HG03064 (cell line): ENCODE data around the gene KCNK16.
A peak's percentile ranks its signal among the peaks of the same experiment; 100 is the strongest.

ENCODE experiments used
- ATAC-seq: cut with Tn5 transposase; IDR thresholded peaks from one replicate; pipeline ENCODE4 v1.9.1; 2021; ENCODE audit warnings: low read depth; ENCODE audit not compliant: unreplicated experiment

Gene KCNK16

DNA sequence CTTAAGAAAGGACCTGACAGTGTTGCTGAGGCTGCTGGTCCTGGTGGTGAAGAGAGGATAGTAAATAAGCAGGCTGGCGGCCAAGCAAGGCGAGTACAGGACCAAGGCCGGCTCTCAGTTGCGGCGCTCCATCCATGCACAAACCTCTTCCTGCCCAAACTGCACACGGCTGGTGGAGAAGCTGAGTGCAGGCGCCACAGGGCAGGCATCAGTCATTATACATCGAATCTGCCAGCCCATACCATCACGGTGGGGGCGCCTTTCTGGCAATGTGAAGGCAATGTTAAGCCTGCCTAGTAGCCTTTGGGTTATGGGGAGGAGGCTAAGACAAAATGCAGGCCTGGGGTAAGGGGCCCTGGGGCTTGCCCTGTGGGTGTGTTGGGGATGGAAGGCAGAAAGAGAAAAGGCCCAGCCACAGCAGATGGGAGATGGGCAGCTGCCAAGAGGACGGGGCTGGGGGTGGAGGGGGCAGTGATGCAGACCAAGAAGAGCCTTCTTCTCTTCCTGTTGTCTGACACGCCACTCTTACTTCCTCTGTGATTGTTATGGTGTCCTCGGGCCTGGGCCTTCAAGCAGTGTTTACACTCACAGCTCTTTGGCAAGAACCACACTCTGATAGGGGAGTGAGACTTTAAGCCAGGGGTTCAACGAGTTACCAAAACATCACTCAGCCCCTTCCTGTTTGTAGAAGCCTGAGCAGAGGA lies 20.3 kb upstream of the KCNK16 start:
- no peak for ATAC-seq

DNA sequence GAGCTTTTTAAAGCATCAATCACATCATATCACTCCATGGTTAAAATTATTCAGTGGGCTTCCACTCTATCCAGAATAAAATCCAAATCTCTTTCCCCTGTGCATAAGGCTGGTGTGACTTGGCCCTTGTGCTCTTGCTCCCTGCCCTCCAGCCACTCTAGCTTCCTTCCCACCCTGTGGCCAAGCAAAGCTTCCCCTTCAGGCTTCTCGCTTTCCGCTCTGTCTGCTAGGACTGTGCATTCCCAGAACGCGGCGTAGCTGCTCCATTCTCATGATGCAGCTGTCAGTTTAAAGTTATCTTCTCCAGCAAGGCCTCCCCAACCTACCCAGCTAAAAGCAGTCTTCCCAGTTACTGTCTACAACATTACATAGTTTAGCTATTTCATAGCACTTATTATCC lies 19.4 kb upstream of the KCNK16 start:
- ATAC-seq: no peak

DNA sequence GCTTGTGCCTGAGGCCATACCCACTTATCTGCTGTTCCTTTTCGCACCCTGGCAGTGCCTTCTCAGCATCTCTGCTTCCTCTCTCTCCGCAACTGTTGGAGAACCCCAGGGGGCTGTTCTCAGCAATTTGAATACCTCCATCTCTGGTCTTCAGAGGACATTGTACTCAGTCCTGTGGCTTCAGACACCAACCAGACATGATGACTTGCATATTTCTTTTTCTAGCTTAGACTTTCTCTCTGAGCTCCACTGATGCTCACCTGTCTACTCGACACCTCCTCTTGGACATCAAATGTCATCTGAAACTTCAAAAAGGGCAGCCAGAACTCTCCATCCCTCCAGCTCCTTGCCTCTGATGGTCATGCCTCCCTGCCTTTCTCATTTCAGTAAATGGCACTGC lies 18.9 kb upstream of the KCNK16 start:
- ATAC-seq: no peak

DNA sequence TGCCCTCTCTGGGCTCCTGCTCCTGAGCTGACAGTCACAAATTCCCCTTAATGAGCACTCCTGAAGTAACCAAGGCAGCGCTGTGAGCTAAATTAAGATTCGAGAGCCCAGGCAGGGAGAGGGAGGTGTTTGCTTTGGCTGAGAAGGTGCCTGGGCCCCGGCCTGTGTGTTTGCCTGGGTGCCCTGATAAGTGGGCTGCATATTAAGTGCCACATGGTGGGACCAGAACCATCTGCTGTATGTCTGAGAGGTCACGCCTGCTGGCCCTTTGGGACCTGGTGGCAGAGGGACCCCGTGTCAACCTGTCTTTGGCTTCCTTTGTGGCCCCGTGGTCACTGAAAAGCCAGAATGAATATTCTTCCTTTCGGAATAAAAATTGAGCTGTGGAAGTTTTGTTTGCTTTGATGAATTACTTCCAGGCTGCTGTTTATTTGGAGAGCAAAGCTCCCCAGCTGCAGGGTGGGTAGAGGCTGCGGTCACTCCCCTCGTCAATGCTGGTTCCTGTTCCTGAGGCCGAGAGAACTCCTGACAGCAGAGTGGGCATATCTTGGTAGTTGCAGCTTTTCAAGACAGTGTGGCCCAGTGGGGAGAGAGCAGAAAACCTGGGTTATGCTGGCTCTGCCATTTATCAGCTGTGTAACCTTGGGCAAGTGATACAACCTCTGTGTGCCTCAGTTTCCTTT lies 17.5 kb upstream of the KCNK16 start:
- ATAC-seq: no peak

DNA sequence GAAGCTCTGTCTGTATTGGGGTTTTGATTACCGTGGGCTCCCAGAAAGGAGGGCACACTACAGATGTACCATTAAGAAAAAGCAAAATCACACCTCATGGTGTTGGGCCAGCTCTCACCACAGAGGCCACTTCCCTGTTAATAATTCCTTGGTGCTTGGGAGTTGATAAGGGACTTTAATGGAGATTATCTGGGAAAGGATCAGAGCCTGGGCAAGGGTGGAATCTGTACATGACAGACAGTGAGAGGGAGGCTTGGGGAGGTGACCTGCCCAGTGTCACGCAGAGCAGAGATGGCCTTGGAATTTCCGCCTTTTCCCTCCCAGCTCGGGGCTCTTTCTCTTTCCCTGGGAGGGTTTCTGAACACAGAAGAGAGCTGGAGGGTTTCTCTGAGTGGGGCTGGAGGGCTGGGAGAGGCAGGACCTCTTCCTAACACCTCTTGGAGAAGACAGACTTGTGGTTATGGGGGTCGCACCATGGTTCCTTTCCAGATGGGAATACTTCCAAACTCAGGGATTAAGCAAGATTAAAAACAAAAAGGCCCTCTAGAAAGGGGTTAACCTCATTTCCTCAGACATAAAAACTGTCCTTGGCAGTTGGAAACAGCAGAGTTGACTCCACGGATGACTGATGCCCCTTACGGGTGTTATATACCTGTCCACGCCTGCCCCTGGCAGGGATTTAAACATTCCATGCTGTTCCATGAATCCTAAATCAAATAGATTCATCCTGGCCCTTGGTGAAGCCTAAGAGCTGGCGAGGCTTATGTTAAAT lies 16.8 kb upstream of the KCNK16 start:
- ATAC-seq: no peak

DNA sequence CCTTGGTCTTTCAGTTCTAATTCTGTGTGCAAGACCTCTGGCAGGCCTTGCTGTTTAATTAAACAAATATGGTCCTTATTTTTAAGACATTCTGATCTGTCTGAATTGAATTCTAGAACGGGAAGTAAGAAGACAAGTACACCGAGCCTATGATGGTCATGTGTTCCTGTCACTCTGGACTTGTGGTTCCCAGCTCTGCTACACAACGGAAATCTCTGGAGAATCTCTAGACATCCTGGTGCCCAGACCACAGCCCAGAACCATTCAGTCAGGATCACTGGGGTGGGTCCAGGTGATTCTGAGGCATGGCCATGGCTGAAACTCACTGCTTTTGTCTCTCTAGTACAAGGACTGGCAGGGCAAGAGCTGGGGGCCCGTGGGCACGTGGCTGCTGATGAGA lies 15.9 kb upstream of the KCNK16 start:
- ATAC-seq: no peak

DNA sequence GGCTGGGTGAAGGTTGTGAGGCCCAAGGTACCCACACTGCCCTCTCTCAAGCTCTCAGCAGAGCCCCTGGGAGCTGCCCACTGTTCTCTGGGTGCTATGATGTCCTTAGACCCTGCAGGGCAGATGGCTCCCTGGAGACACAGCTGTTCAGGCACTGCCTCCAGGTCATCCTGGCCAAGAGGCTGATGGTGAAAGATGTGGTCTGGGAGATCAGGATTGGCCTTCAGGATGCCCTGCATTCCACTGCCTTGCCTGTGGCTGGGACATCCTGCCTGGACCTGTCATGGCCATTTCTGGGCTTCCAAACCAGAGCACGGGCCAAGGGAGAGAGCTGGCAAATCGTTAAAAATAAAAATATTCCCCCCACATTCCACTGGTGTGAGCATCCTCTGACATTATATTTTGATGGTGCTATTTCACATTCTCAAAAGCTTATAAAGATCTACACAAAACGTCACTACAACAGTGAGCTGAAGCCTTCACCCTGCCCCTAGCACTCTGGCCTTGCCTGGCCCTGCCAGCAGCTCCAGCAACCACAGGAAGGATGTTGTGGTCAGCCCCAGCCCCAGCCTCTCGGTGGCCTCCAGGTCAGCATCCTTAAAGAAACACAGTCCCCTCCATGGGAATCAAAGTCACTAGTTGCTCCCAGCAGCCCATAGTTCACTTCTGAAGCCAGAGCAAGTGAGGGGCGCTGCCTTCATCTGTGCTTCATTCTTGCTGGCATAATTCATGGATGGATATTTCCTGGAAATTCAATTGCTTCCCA lies 13.5 kb upstream of the KCNK16 start:
- peak; percentile 55 for ATAC-seq

DNA sequence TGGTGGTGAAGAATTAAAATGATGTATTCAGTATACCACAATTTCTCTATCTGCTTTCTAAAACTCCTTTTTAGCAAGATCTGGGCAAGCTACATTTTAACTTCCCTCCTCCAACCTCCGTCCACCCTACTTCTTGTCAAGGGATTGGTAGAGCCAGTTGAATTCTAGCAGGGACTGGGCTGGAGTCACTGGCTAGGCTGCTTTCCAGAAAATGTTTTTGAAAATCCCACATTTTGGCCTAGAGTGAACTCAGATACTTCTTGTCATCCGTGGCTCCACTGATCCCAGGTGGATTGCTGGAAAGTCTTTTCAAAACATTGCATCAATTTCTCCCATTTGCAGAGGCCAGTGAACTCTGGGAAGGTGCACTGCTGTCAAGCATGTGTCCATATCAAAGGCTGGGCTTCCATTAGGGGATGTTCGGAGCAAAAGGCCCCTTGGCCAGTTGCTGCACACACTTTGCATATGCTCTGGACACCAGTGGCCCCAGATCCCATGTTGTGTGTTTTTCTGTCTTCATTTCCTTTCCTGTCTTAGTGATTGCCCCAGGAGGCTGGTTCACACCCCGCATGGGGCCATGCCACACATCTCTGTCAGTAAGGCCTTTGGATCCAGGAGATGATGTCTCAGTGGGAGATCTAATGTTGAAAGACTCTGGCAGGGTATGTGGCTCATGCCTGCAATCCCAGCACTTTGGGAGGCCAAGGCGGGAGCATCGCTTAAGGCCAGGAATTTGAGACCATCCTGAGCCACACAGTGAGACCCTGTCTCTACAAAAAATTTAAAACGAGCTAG lies 11.3 kb upstream of the KCNK16 start:
- ATAC-seq: no peak

DNA sequence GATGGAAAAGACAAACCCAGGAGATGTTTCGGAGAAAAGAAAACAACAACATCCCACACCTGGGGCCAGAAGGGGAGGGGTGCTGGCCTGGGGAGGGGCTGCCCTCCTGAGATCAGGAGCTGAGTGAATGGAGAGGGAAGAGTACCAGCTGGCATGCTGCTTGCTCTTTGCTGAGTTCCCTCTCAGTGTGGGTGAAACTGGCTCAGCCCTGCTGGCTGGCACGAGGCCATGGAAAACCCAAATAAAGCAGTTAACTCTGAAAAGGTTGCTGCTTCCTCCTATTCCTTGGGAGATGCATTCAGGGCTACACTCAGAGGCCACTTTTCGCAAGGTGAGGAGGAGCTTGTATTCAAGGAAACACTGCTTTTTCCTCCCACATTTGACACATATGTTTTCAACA lies 8.0 kb upstream of the KCNK16 start:
- ATAC-seq: no peak

DNA sequence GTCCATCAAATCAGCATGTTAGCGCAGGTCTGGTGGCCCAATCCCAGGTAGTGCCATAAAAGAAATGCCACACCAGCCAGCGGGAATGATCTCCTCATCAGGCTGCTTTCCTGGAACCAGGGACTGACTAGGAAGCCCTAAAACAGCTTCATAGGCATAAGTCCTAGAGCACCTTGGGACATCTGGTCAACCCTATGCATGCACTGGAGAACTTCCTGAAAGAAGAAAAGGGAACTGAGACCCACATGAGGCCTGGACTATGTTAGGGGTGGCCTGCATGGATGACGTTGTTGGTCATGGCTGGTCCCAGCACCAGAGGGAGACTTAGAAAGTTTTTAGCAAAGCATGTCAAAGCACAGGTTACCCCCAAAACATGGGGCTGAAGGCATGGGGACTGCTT lies 7.6 kb upstream of the KCNK16 start:
- ATAC-seq: no peak

DNA sequence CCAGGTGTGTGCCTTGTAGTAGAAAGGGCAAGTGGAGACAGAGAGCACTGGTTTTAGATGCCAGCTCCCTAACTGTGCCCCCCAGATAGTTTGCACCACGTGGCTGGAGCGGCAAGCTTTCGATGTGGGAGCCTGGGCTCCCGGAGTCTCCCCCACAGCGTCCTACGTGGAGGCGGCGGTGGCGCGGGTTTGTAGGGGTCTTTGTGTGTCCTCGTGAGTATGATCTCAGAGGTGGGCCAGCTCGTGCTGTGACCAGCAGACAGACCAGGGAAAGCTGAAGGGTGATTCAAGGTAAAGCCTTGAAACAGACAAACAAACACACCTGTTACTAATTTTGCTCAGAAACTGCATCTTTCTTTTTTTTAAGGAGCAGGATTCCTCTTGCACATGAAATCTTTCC lies 5.6 kb upstream of the KCNK16 start:
- ATAC-seq: no peak

DNA sequence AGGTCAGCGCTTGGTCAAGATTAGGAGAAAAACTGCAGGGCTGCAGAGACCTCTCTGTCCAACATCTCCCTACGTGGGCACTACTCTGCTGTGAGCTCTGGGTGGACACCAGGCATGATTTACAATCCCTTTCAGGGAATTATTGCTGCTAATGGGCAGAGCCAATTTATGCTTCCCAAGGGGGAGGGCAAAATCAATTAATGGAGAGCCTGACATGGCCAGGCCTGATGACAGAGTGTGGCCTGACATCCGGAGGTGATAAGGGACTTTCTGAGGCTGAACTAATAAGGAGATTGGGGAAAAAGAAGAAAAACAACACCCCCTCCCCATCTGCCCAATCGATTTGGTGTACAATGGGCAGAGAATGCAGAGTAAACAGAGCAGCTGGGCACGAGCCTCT lies 5.0 kb upstream of the KCNK16 start:
- ATAC-seq: no peak

DNA sequence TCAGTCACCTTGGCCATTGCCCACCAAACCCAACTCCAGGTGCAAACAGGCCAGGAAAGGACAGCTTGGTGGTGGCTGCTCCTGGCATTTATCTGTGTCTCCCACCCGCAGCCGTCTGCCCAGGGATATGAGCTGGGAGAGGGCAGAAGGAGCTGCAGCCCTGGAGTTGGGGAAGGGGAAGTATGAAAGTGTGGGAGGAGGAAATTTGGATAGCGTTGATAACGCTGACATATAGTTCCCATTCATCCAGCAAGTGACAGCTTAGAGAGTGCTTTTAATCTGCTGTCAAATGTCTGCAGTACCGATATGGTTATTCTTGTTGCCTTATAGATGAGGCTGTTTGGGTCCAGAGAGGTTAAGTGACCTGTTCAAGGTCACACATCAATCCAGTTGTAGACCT lies 741 bp downstream of the KCNK16 start:
- no peak for ATAC-seq

DNA sequence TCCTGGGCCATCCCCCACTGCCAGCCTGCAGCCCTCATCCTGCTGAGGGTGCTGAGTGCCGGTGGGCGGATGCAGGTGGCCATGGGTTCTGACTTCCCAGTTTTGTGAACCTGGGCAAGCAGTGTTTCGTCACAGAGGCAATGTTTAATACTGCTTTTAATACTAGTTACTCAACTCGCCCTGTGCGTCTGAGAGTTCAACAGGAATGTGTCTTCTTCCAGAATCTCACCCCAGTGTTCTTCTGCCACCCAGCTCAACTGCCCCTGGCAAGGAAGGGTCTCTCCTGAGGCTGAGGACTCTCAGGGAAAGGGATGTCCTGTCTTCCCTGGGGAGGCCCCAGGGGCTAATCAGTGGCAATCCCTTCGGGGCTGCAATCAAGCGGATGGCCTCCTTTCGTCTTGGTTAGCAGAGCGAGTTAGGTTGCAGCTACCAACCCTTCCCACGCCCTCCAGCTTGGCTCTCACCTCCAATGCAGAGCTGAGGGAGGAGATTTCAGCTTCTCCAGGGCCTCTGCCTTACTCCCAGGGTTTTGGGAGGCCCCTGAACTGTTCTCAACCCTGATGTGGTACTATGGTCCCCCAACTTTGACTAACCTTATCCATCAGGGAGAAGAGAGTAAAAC lies 2.0 kb downstream of the KCNK16 start:
- no peak for ATAC-seq

DNA sequence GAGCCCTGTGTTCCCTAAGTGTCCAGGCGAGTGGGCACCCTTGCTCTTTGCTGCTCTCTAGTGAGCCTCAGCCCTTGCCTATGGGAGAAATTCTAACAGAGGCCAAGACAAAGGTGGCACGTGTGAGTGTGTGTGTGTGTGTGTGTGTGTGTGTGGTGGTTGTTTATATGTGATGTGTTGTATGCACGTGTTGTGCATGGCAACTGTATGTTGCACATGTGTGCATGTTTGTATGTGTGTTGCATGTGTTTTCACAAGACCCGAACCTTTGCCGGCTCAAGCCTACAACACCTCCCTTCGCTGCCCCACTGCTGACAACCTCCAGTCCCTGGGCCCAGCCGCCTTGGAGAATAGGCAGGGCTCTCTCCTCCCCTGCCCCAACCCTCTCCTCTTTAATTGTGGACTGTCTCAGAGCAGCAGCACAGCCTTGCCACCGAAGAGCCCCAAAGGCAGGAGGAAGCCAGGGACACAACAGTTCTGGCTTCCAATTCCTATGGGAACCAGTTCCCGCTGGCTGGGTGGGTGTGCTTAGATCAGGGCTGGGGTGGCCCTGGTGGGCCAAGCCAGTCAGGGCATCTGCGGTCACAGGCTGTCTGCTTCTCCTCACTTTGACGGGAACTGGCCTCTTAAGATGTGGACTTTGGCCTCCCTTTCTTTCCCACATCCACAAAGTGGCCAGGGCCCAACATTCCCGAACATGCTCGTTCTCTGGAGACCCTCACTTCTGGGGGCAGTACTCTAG lies 2.7 kb downstream of the KCNK16 start:
- ATAC-seq: no peak

DNA sequence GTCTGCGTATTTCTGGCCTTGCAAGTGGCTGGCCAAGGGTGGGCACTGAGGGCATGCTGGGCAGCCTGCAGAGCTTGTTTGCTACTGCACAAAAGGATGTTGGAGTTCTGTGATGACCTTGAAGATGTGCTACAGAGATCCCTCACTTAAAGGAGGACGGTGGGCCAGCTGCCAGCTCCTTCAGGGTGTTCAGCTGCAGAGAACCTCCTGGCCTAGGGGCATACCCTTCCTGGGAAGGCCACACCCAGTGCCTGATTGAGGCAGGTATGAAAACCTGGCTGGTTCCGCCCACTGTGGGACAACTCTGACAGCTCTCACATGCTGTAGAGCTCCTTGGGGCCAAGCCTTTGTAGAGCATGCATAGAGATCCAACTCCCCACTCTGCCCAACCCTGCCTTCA lies 5.2 kb downstream of the KCNK16 start:
- ATAC-seq: no peak

DNA sequence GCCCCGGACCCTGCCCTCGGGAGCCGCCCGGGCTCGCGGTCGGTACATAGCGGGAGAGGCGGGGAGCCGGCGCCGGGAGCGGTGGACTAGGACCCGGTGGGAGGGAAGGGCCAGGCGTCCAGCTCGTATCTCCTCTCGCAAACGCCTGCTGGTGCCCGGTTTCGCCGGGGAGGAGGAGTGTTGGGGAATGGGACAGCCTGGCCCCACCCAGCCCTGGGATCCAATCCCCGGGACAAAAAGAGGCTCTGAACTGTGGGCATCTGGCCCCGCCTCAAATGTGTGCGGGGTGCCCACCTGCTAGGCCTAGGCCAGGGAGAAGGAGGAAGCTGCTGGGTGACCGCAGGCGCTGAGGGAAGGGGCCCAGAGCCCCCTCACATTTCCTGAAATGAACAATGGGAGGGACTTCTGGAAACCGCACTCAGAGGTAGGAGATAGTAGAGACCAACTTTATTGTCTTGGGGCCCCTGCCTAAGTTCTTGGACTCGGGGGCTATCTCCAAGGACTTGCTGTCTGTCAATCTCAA lies 8.2 kb downstream of the KCNK16 start, which contains the start of gene KCNK17:
TSS of gene KCNK17 (minus strand) at position 147 of the 523 bp plus-strand sequence. CDS start at position 48, 99 bp downstream.
- ATAC-seq: no peak

DNA sequence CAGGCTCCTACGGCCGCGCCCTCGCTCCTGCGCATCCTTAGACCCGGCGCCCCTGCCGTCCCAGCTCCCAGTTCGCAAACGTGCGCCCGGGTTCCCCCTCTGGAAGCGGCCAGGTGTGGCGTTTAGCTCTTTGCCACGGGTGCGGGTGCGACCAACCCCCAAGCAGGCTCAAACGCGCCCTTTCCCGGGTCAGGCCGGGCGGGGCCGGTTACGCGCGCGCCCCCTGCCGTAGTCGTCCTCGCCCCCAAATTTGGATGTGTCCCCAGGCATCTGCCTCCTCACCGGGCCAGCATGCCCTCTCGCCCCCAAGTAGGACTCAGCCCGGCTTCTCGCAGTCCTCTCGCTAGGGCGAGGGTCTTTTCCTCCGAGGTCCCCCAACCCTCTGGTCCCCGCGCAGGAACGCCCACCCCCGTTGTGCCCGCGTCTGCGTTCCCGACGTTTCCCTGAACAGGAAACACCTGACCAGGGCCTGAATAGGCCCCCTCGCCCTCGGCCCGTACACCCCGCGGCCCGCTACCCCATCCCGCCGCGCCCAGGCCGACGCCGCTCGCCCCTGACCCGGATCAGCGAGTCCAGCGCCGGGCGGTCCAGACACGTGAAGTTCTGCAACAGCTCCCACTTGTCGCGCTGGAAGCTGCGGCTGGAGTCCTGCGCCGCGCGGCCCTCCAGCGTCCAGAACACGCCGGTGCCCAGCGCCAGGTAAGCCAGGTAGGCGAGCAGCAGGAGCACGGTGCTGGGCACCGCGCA lies 8.8 kb downstream of the KCNK16 start:
- no peak for ATAC-seq
